ENCODE measurements around the gene RNLS. TPM values are rescaled to one million over a fixed set of nuclear protein-coding genes. Genes with fewer than 3 reads are reported as not detected.

Gene RNLS
- total RNA-seq, 1 experiment from 2014 or later, result not detected

- ATAC-seq, result peak; percentile 68
These were observed 264.3 kb downstream of the RNLS start for GRCh38 chr10:88318803-88319202.

More at GRCh38 chr10:88318803-88319202, 264.3 kb downstream of the RNLS start:
- BruUV-seq (replicated peaks), result no TSS peak
- TF ChIP-seq POLR2A (IDR thresholded peaks at IDR 0.05; ENCODE audit: borderline replicate concordance, extremely low read depth, insufficient read depth, insufficient read length) (no peak), YY1 (IDR thresholded peaks at IDR 0.05; ENCODE audit: extremely low read depth, insufficient replicate concordance, low read depth, low read length) (no peak), RAD21 (IDR thresholded peaks at IDR 0.05; ENCODE audit: low read depth) (peak; percentile 63), EZH2phosphoT487 (IDR thresholded peaks at IDR 0.05; ENCODE audit: borderline replicate concordance) (no peak), REST (IDR thresholded peaks at IDR 0.05; ENCODE audit: low read depth) (no peak), CBX3 (IDR thresholded peaks at IDR 0.05; ENCODE audit: low read depth) (0 out of 2 replicates have a peak, but pooled peaks have one; percentile 39), JUND (IDR thresholded peaks at IDR 0.05) (no peak), ZBTB33 (IDR thresholded peaks at IDR 0.05; ENCODE audit: extremely low read depth, insufficient replicate concordance, low read length) (no peak), SRF (IDR thresholded peaks at IDR 0.05; ENCODE audit: low read depth) (no peak), ATF3 (IDR thresholded peaks at IDR 0.05) (no peak), CTCF (IDR thresholded peaks at IDR 0.05 in 2 of 3, conservative IDR thresholded peaks at IDR 0.05 in 1 of 3; ENCODE audit: borderline replicate concordance in 1 of 3, insufficient read depth in 1 of 3, low read depth in 2 of 3, low read length in 2 of 3) (peak; percentile 24 to 61 (median 54); a peak in 5 of 6 replicates)
- Histone ChIP-seq H3K4me3 (replicated peaks in 1 of 2; ENCODE audit: low read depth in 1 of 2, low read length in 2 of 2) (no peak overlapping the region), H3K36me3 (ENCODE audit: control insufficient read depth in 1 of 2, insufficient read depth in 2 of 2, low read length in 2 of 2) (no peaks in the 10 kb centered on the region), H3K9me2 (ENCODE audit: insufficient read depth) (no peaks in the 10 kb centered on the region), H3K4me1 (ENCODE audit: control insufficient read depth in 1 of 2, insufficient read depth in 2 of 2, low read length in 2 of 2) (no peaks in the 10 kb centered on the region), H3K79me2 (ENCODE audit: insufficient read depth, low read length) (no peaks in the 10 kb centered on the region), H3K9me3 (ENCODE audit: control insufficient read depth in 1 of 2, insufficient read depth in 1 of 2, low read depth in 1 of 2, low read length in 2 of 2) (peaks cover 13 to 16% of the 10 kb centered on the region in 2 experiments; a peak in 1 of 4 replicates), H3K4me2 (ENCODE audit: low read length) (no peak overlapping the region), H2AFZ (ENCODE audit: low read depth, low read length, poor library complexity, severe bottlenecking) (no peak overlapping the region), H3K27me3 (ENCODE audit: insufficient read depth, low read length) (no peaks in the 10 kb centered on the region), H4K20me1 (ENCODE audit: insufficient read depth) (no peaks in the 10 kb centered on the region), H3K27ac (ENCODE audit: low read depth, low read length) (no peak overlapping the region), H3K9ac (ENCODE audit: low read length) (no peak overlapping the region)
- ChIA-PET RAD21 (ENCODE audit: low non-redundant PET in 1 of 2, low total read pairs in 2 of 2, uncharacterized antibody in 2 of 2, unreplicated experiment in 2 of 2) (no interaction called here), POLR2A (no interaction called here), CTCF (no interaction called here)
- peak; percentile 18 for DNase-seq (ENCODE audit: low read depth, low spot score)
- intact Hi-C loops (cut with micrococcal nuclease), result no loop called here

Measured in HCT116 (cell line).